ENCODE results near the gene NEK1.

DNA sequence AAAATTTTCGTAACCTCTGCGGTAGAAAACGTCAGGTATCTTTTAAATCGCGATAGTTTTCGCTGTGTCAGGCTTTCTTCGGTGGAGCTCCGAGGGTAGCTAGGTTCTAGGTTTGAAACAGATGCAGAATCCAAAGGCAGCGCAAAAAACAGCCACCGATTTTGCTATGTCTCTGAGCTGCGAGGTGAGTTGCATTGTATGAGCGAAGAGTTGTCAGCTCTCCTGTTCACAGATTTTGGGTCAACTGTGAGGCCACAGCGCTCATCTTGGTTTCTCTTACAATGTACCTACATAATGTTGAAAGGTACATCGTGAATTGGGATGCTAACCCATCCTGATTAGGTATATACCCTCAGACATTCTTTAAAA, 8.5 kb upstream of the NEK1 start:
- TF ChIP-seq POLR2AphosphoS5 (IDR thresholded peaks at IDR 0.05; ENCODE audit: low read depth, low read length) (no peak), TAF1 (IDR thresholded peaks at IDR 0.05; ENCODE audit: borderline replicate concordance, insufficient read depth, low read length) (no peak), SIN3A (IDR thresholded peaks at IDR 0.05; ENCODE audit: borderline replicate concordance, insufficient read depth, low read length) (no peak), FOXP2 (optimal IDR thresholded peaks at IDR 0.05; ENCODE audit: borderline replicate concordance, extremely low read depth, extremely low read length, insufficient read depth) (no peak)
- TF ChIP-seq, protein P1, sequence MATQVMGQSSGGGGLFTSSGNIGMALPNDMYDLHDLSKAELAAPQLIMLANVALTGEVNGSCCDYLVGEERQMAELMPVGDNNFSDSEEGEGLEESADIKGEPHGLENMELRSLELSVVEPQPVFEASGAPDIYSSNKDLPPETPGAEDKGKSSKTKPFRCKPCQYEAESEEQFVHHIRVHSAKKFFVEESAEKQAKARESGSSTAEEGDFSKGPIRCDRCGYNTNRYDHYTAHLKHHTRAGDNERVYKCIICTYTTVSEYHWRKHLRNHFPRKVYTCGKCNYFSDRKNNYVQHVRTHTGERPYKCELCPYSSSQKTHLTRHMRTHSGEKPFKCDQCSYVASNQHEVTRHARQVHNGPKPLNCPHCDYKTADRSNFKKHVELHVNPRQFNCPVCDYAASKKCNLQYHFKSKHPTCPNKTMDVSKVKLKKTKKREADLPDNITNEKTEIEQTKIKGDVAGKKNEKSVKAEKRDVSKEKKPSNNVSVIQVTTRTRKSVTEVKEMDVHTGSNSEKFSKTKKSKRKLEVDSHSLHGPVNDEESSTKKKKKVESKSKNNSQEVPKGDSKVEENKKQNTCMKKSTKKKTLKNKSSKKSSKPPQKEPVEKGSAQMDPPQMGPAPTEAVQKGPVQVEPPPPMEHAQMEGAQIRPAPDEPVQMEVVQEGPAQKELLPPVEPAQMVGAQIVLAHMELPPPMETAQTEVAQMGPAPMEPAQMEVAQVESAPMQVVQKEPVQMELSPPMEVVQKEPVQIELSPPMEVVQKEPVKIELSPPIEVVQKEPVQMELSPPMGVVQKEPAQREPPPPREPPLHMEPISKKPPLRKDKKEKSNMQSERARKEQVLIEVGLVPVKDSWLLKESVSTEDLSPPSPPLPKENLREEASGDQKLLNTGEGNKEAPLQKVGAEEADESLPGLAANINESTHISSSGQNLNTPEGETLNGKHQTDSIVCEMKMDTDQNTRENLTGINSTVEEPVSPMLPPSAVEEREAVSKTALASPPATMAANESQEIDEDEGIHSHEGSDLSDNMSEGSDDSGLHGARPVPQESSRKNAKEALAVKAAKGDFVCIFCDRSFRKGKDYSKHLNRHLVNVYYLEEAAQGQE (IDR thresholded peaks at IDR 0.05; ENCODE audit: insufficient read depth in 1 of 2, low read depth in 2 of 2, low read length in 2 of 2): no peak

Data from PFSK-1 (cell line).